ENCODE measurements around the gene LNP1. TPM values are rescaled to one million over a fixed set of nuclear protein-coding genes. Genes with fewer than 3 reads are reported as not detected.

Gene LNP1
- total RNA-seq, 1 experiment from 2014 or later: 1.2 TPM

GRCh38 chr3:100389025-100389424, 12.3 kb upstream of the LNP1 start:
- no TSS peak for BruUV-seq (replicated peaks)
- H3K27ac Mint-ChIP-seq (ENCODE audit: low read depth, unreplicated experiment): no peak overlapping the region
- ChIA-PET CTCF (interaction anchor here (0.8 kb wide), 1 partner anchor 135 kb away, joined by 3 read pairs; no protein-coding TSS in a partner anchor), POLR2A (interaction anchor here (0.9 to 8.1 kb wide), 2 partner anchors 12 to 14 kb away, joined by 3 to 66 read pairs; partner anchors contain the start of genes LNP1 and TOMM70)
- TF ChIP-seq CTCF (IDR thresholded peaks at IDR 0.05; ENCODE audit: unreplicated experiment): no peak
- no peak overlapping the region for H3K4me3 Mint-ChIP-seq (ENCODE audit: unreplicated experiment)
- intact Hi-C loops (cut with micrococcal nuclease): no loop called here
- peaks cover 6% of the 10 kb centered on the region for H3K4me1 Mint-ChIP-seq (ENCODE audit: insufficient read depth, unreplicated experiment)
- peaks cover 10% of the 10 kb centered on the region for H3K9me3 Mint-ChIP-seq (ENCODE audit: unreplicated experiment)
- peaks cover 37% of the 10 kb centered on the region for H3K36me3 Mint-ChIP-seq (ENCODE audit: insufficient read depth, unreplicated experiment)
- no peak for DNase-seq (ENCODE audit: unreplicated experiment)
- no peaks in the 10 kb centered on the region for H3K27me3 Mint-ChIP-seq (ENCODE audit: insufficient read depth, unreplicated experiment)

- CTCF ChIA-PET: interaction anchor here (0.7 kb wide), 2 partner anchors 10 to 17 kb away, joined by 3 read pairs; no protein-coding TSS in a partner anchor
- H3K9me3 Mint-ChIP-seq (ENCODE audit: unreplicated experiment): no peaks in the 10 kb centered on the region
Observed at GRCh38 chr3:100395679-100396431, 5.5 kb upstream of the LNP1 start.

GRCh38 chr3:100396967-100397366, 4.4 kb upstream of the LNP1 start:
- DNase-seq (ENCODE audit: unreplicated experiment): peak; percentile 54
- ChIA-PET CTCF (no interaction called here), POLR2A (interaction anchor here (0.6 to 1.1 kb wide), 2 partner anchors 59 to 559 kb away, joined by 3 to 4 read pairs; no protein-coding TSS in a partner anchor)
- no peaks in the 10 kb centered on the region for H3K36me3 Mint-ChIP-seq (ENCODE audit: insufficient read depth, unreplicated experiment)
- no peaks in the 10 kb centered on the region for H3K27me3 Mint-ChIP-seq (ENCODE audit: insufficient read depth, unreplicated experiment)
- intact Hi-C loops (cut with micrococcal nuclease): no loop called here
- no peak overlapping the region for H3K4me3 Mint-ChIP-seq (ENCODE audit: unreplicated experiment)
- no peaks in the 10 kb centered on the region for H3K9me3 Mint-ChIP-seq (ENCODE audit: unreplicated experiment)
- TF ChIP-seq CTCF (IDR thresholded peaks at IDR 0.05; ENCODE audit: unreplicated experiment): no peak
- H3K4me1 Mint-ChIP-seq (ENCODE audit: insufficient read depth, unreplicated experiment): peaks cover 16% of the 10 kb centered on the region
- no peak overlapping the region for H3K27ac Mint-ChIP-seq (ENCODE audit: low read depth, unreplicated experiment)
- no TSS peak for BruUV-seq (replicated peaks)

More at GRCh38 chr3:100395679-100396431, 5.5 kb upstream of the LNP1 start:
- Mint-ChIP-seq H3K27me3 (ENCODE audit: insufficient read depth, unreplicated experiment) (no peaks in the 10 kb centered on the region), H3K36me3 (ENCODE audit: insufficient read depth, unreplicated experiment) (peaks cover under 1% of the 10 kb centered on the region), H3K27ac (ENCODE audit: low read depth, unreplicated experiment) (no peak overlapping the region), H3K4me3 (ENCODE audit: unreplicated experiment) (no peak overlapping the region), H3K4me1 (ENCODE audit: insufficient read depth, unreplicated experiment) (peaks cover 15% of the 10 kb centered on the region)
- intact Hi-C loops (cut with micrococcal nuclease): no loop called here
- TF ChIP-seq CTCF (IDR thresholded peaks at IDR 0.05; ENCODE audit: unreplicated experiment): no peak
- POLR2A ChIA-PET: interaction anchor here (1.1 kb wide), 1 partner anchor 58 kb away, joined by 3 read pairs; no protein-coding TSS in a partner anchor
- no TSS peak for BruUV-seq (replicated peaks)
- DNase-seq (ENCODE audit: unreplicated experiment): no peak

GRCh38 chr3:100399341-100400071, 1.8 kb upstream of the LNP1 start:
- Mint-ChIP-seq H3K36me3 (ENCODE audit: insufficient read depth, unreplicated experiment) (no peaks in the 10 kb centered on the region), H3K4me1 (ENCODE audit: insufficient read depth, unreplicated experiment) (peaks cover 28% of the 10 kb centered on the region), H3K27me3 (ENCODE audit: insufficient read depth, unreplicated experiment) (no peaks in the 10 kb centered on the region), H3K9me3 (ENCODE audit: unreplicated experiment) (no peaks in the 10 kb centered on the region), H3K27ac (ENCODE audit: low read depth, unreplicated experiment) (no peak overlapping the region), H3K4me3 (ENCODE audit: unreplicated experiment) (peak overlapping the region; percentile 98)
- CTCF ChIA-PET: interaction anchor here (0.5 to 1.3 kb wide), 3 partner anchors 8 to 192 kb away, joined by 3 read pairs; no protein-coding TSS in a partner anchor
- POLR2A ChIA-PET: interaction anchor here (0.7 to 3.6 kb wide), 10 partner anchors 10 to 1174 kb away, joined by 3 to 66 read pairs (median 3); partner anchors contain the start of genes NIT2, PCNP and TMEM45A
- no peak for TF ChIP-seq CTCF (IDR thresholded peaks at IDR 0.05; ENCODE audit: unreplicated experiment)
- intact Hi-C loops (cut with micrococcal nuclease): no loop called here
- no TSS peak for BruUV-seq (replicated peaks)
- no peak for DNase-seq (ENCODE audit: unreplicated experiment)
